Tibial artery (tissue), 4 donors: ENCODE data around the gene TERC.

ENCODE experiments used
- DNase-seq, 2 donors: peaks; one replicate each; pipeline ENCODE4 v3.0.0-alpha.2; 2019
- H3K27ac ChIP-seq, 2 donors: fragments of 200-600 bp; sonication (generic) in 1 of 2; 1 replicate in 1 of 2; 2 replicates in 1 of 2; pipeline ENCODE4 v1.5.1; 2018 to 2019; ENCODE audit warnings: mild to moderate bottlenecking in 1 of 2
- H3K27me3 ChIP-seq, 2 donors: fragments of 200-600 bp; sonication (generic) in 1 of 2; one replicate each; pipeline versions ENCODE4 v1.5.1 to v1.6.0; 2016 to 2019
- H3K36me3 ChIP-seq, 3 donors: fragments of 200-600 bp; sonication (generic) in 2 of 3; one replicate each; pipeline ENCODE4 v1.5.1; 2016 to 2019; ENCODE audit warnings: mild to moderate bottlenecking in 2 of 3
- H3K4me1 ChIP-seq, 4 donors: fragments of 200-600 bp; sonication (generic) in 2 of 4; 1 replicate in 3 of 4; 2 replicates in 1 of 4; pipeline ENCODE4 v1.5.1; 2016 to 2019
- H3K4me3 ChIP-seq, 2 donors: fragments of 200-600 bp; sonication (generic) in 1 of 2; 1 replicate in 1 of 2; 2 replicates in 1 of 2; pipeline ENCODE4 v1.5.1; 2018 to 2019; ENCODE audit warnings: mild to moderate bottlenecking in 2 of 2
- H3K9me3 ChIP-seq, 3 donors: fragments of 200-600 bp; sonication (generic) in 1 of 3; one replicate each; pipeline ENCODE4 v1.5.1; 2016 to 2019
- intact Hi-C: fragments of 100-400 bp; cut with DNase I; formaldehyde crosslinking; loops from one replicate; pipeline ENCODE4 v1.15.0; 2023; ENCODE audit warnings: low total_unique reads
- TF ChIP-seq, protein P1 (sequence below), 2 experiments: fragments of 200-600 bp in 1 of 2; fragments of 450-650 bp in 1 of 2; IDR thresholded peaks; one replicate each; pipeline ENCODE4 v1.5.1; 2017 to 2019; ENCODE audit warnings: antibody characterized with exemption in 2 of 2, mild to moderate bottlenecking in 1 of 2, moderate library complexity in 1 of 2

TERC gene

DNA sequence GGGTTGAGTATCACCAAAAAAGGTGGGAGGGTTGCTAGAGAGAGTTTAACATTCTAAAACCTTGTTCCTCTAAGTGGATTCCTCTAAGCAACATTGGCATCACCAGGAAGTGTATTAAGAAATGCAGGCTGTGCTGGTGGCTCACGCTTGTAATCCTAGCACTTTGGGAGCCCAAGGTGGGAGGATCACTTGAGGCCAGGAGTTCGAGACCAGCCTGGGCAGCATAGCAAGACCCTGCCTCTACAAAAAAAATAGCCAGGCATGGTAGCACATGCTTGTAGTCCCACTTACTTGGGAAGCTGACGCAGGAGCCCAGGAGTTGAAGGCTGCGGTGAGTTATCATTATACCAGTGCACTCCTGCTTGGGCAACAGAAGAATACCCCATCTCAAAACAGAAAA is 13.0 kb upstream of the TERC start:
- TF ChIP-seq, protein P1, sequence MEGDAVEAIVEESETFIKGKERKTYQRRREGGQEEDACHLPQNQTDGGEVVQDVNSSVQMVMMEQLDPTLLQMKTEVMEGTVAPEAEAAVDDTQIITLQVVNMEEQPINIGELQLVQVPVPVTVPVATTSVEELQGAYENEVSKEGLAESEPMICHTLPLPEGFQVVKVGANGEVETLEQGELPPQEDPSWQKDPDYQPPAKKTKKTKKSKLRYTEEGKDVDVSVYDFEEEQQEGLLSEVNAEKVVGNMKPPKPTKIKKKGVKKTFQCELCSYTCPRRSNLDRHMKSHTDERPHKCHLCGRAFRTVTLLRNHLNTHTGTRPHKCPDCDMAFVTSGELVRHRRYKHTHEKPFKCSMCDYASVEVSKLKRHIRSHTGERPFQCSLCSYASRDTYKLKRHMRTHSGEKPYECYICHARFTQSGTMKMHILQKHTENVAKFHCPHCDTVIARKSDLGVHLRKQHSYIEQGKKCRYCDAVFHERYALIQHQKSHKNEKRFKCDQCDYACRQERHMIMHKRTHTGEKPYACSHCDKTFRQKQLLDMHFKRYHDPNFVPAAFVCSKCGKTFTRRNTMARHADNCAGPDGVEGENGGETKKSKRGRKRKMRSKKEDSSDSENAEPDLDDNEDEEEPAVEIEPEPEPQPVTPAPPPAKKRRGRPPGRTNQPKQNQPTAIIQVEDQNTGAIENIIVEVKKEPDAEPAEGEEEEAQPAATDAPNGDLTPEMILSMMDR (IDR thresholded peaks at IDR 0.05): no peak
- Histone ChIP-seq H3K4me3 (no peak overlapping the region), H3K9me3 (no peaks in the 10 kb centered on the region), H3K4me1 (peaks cover 0 to 36% (median 24%) of the 10 kb centered on the region in 4 donors), H3K36me3 (peaks cover 64 to 70% (median 68%) of the 10 kb centered on the region in 3 donors), H3K27ac (no peak overlapping the region), H3K27me3 (no peaks in the 10 kb centered on the region)
- intact Hi-C loops: no loop called here
- no peak for DNase-seq

DNA sequence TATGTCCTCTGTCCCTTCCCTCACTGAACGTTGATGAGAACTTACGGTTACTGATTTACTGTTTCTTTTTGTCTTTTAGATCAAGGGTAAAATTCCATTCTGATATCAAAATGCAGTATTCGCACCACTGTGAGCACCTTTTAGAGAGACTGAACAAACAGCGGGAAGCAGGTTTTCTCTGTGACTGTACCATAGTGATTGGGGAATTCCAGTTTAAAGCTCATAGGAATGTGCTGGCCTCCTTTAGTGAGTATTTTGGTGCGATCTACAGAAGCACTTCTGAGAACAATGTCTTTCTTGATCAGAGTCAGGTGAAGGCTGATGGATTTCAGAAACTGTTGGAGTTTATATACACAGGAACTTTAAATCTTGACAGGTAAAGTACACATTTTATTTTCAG is 9.3 kb upstream of the TERC start:
- H3K36me3 ChIP-seq: peaks cover 30 to 33% (median 31%) of the 10 kb centered on the region in 3 donors
- no peaks in the 10 kb centered on the region for H3K9me3 ChIP-seq
- DNase-seq: no peak
- H3K27ac ChIP-seq: peak overlapping the region; percentile 93 to 96
- H3K27me3 ChIP-seq: no peaks in the 10 kb centered on the region
- TF ChIP-seq, protein P1 (IDR thresholded peaks at IDR 0.05): no peak
- H3K4me1 ChIP-seq: peaks cover 0 to 29% (median 21%) of the 10 kb centered on the region in 4 donors
- intact Hi-C loops: no loop called here
- H3K4me3 ChIP-seq: peak overlapping the region; percentile 61 to 90

DNA sequence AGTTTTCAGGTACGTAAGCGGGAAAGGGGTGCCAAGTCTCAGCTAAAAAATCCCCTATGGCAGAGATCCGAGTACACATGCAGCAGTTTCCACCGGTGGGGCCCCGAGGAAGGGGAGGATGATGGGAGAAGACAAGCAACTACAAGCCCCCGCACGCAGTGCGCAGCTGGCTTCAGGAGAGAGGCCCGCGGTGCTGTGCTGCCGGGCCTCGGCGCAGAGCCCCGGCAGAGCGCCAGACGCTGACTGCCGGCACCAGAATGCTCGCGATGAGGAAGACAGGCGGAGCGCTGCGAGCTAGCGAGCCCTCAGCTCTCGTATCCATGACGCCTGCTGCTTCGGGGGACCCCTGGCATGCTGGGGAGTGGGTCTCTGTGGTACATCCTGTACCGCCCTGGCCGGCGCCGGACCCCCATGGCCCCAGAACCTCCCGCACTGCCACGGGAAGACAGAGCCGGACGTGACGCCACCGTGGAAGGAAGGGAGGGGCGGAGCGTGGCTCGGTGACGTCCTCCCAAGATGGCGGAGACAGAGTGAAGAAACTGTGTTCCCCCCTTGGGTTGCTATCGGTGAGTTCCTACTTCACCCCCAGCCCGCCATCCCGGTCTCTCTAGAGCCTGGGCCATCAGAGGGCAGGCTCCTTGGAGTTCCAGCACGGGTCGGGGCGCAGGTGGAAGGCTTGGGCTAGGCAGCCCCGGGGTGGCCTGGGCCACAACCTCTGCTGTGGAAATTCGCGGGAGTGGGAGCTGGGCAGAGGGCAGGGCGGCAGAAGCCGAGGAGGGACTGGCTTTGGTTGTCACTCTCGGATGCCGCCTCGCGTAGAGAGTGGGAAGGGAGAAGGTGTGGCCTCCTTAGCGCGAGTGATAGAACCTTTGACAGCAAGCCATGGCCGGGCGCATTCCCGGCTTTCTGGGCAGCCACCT is 8.3 kb upstream of the TERC start, which contains the start of gene MYNN:
Gene MYNN (plus strand): TSS at position 500 of the 920 bp plus-strand sequence. CDS start 900 bp downstream, outside the sequence.
- Histone ChIP-seq H3K27me3 (no peaks in the 10 kb centered on the region), H3K9me3 (no peaks in the 10 kb centered on the region), H3K27ac (peak within 1 kb of the TSS; percentile 93 to 96), H3K36me3 (peaks cover 21 to 26% (median 24%) of the 10 kb centered on the region in 3 donors), H3K4me3 (peak within 1 kb of the TSS; percentile 61 to 90), H3K4me1 (peaks cover 0 to 24% (median 20%) of the 10 kb centered on the region in 4 donors)
- intact Hi-C loops: no loop called here
- TF ChIP-seq, protein P1 (IDR thresholded peaks at IDR 0.05): no peak
- DNase-seq: peak; percentile 92 to 95

DNA sequence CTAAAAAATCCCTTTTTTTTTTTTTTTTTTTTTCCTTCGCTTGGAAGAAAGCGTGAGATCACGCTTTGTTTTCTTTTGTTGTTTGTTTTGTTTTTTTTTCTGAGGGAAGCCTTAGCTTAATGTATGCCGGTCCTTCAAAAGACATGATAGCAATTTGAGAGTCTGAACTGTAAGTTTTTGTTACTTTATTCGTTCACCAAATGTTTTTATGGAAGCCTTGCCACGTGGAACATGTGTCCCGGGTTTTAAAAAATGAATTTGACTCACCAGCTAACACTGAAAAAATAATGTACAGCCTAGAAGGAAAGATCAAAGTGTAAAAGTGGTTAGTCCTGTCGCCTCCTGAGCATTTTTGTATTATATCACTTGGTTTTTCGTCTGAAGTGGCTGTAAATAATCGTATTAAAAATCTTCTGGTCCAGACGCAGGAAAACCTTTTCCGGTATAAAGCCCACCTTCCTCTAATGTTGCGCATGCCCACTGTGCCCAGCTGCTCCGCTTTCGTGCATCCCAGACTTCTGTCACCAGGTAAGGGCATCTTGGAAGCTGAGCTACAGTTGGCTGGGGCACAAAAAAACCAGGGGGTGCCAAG is 7.5 kb upstream of the TERC start:
- Histone ChIP-seq H3K36me3 (peaks cover 14 to 19% (median 17%) of the 10 kb centered on the region in 3 donors), H3K4me3 (peak overlapping the region; percentile 61 to 90), H3K27me3 (no peaks in the 10 kb centered on the region), H3K9me3 (no peaks in the 10 kb centered on the region), H3K4me1 (peaks cover 0 to 24% (median 20%) of the 10 kb centered on the region in 4 donors), H3K27ac (peak overlapping the region; percentile 93 to 96)
- DNase-seq: peak; percentile 65 to 89
- intact Hi-C loops: no loop called here
- TF ChIP-seq, protein P1 (IDR thresholded peaks at IDR 0.05): no peak

DNA sequence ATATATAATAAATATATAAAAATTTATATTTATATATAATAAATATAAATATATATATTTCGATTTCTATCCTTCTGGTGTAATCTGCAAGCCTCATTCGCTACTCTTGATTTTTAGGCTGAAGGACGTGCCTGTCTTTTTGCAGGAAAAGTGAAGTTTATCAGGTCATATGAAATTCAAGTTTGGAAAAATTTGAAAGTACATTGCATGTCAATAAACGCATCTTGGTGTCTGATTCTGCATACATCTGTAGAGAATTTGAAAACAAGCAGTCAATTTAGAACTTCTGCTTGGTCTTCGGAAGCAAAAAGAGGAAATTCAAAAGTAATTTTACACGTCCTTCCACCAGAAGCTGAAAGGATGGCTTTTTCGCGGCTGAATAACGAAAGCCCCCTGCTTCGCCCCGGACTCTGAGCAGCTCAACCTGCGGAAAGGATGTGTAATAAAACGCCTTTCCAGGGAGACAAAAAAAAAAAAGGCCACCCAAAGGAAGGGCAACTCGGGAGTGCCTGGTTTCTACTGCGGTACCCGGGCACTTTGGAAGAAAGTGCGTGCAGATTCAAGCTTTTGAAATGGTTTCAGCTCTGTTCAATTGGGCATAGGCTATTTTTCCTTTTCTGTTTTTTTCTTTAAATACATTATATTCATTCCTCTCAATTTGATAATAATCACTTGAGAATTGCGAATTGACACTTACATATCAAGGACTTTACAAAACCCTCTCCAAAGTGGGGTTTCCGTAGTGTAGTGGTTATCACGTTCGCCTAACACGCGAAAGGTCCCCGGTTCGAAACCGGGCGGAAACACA is 6.8 kb upstream of the TERC start:
- DNase-seq: peak; percentile 47 to 69
- peak overlapping the region; percentile 61 to 90 for H3K4me3 ChIP-seq
- intact Hi-C loops: no loop called here
- peaks cover 7 to 13% (median 10%) of the 10 kb centered on the region in 3 donors for H3K36me3 ChIP-seq
- H3K27me3 ChIP-seq: no peaks in the 10 kb centered on the region
- H3K9me3 ChIP-seq: no peaks in the 10 kb centered on the region
- TF ChIP-seq, protein P1 (IDR thresholded peaks at IDR 0.05): no peak
- peaks cover 0 to 24% (median 19%) of the 10 kb centered on the region in 4 donors for H3K4me1 ChIP-seq
- peak overlapping the region; percentile 93 to 96 for H3K27ac ChIP-seq
